Loucy (cell line): ENCODE results near the gene RORC.

Source experiments
- H2AFZ ChIP-seq: fragments of 200-600 bp; sonication (generic); 2 replicates; pipeline ENCODE4 v1.6.0; 2016; ENCODE audit warnings: antibody characterized with exemption, mild to moderate bottlenecking, low read length, moderate library complexity
- H3F3A ChIP-seq: fragments of 200-600 bp; 2 replicates; pipeline ENCODE4 v1.6.0; 2016; ENCODE audit warnings: antibody characterized with exemption, low read depth, mild to moderate bottlenecking
- H3K27me3 ChIP-seq: fragments of 200-600 bp; sonication (generic); 2 replicates; pipeline ENCODE4 v1.6.1; 2014; ENCODE audit warnings: low read length, mild to moderate bottlenecking; ENCODE audit not compliant: insufficient read depth, poor library complexity, severe bottlenecking
- H3K36me3 ChIP-seq: fragments of 200-600 bp; sonication (generic); 2 replicates; pipeline ENCODE4 v1.6.1; 2016; ENCODE audit warnings: low read length; ENCODE audit not compliant: insufficient read depth
- H3K4me1 ChIP-seq: fragments of 200-600 bp; sonication (generic); 2 replicates; pipeline ENCODE4 v1.5.1; 2014; ENCODE audit warnings: low read length, mild to moderate bottlenecking; ENCODE audit not compliant: insufficient read depth, poor library complexity, severe bottlenecking
- H3K4me2 ChIP-seq: fragments of 200-600 bp; sonication (generic); 2 replicates; pipeline ENCODE4 v1.6.0; 2014; ENCODE audit warnings: antibody characterized with exemption, low read length, low read depth, mild to moderate bottlenecking; ENCODE audit not compliant: poor library complexity, severe bottlenecking
- H3K4me3 ChIP-seq: fragments of 200-600 bp; sonication (generic); 2 replicates; pipeline ENCODE4 v1.5.1; 2014; ENCODE audit warnings: low read length, mild to moderate bottlenecking, mixed read lengths; ENCODE audit not compliant: poor library complexity, severe bottlenecking
- H3K79me2 ChIP-seq: fragments of 200-600 bp; sonication (generic); 2 replicates; pipeline ENCODE4 v1.6.1; 2014; ENCODE audit warnings: low read length; ENCODE audit not compliant: insufficient read depth
- H3K9ac ChIP-seq: fragments of 200-600 bp; sonication (generic); 2 replicates; pipeline ENCODE4 v1.6.0; 2014; ENCODE audit warnings: mild to moderate bottlenecking, low read depth, low read length, moderate library complexity; ENCODE audit not compliant: poor library complexity, severe bottlenecking
- H3K9me2 ChIP-seq: fragments of 200-600 bp; sonication (generic); replicated peaks from 2 replicates; pipeline ENCODE4 v1.6.1; 2016; ENCODE audit warnings: low read depth, low read length, mixed read lengths
- H3K9me3 ChIP-seq: fragments of 200-600 bp; sonication (generic); 2 replicates; pipeline ENCODE4 v1.6.1; 2014; ENCODE audit warnings: mild to moderate bottlenecking, antibody characterized with exemption, low read length, low read depth; ENCODE audit not compliant: insufficient read depth
- H4K20me1 ChIP-seq: fragments of 200-600 bp; sonication (generic); 2 replicates; pipeline ENCODE4 v1.6.0; 2014; ENCODE audit warnings: antibody characterized with exemption, low read length, mild to moderate bottlenecking; ENCODE audit not compliant: insufficient read depth, poor library complexity, severe bottlenecking
- CTCF ChIP-seq: fragments of 200-600 bp; sonication (generic); conservative IDR thresholded peaks from 2 replicates; pipeline ENCODE4 v1.5.1; 2014; ENCODE audit warnings: mild to moderate bottlenecking, antibody characterized with exemption, low read length
- EZH2phosphoT487 ChIP-seq: fragments of 200-600 bp; IDR thresholded peaks from 2 replicates; pipeline ENCODE4 v1.6.1; 2018; ENCODE audit warnings: antibody characterized with exemption, mild to moderate bottlenecking, moderate library complexity, borderline replicate concordance

RORC gene

DNA sequence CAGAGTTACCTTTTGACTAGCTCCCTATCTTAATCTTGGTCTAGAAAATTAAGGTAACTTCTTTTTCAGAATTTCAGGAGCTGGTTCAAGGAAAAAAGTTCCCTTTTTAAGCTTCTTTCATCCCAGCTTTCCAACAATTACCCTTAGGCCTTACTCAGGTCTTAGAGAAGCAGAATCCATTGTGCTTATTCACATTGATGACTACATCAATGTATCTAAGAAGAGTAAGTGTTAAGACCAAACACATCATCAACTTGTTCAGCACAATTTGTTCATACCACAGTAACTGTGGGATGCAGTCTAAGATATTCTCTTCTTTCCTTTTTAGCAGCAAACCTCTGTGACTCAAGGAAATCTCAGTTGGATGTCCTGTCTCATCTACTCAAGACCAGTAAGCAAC is 72.4 kb downstream of the RORC start:
- H3K4me1 ChIP-seq: peaks cover 16% of the 10 kb centered on the region
- peaks cover 26% of the 10 kb centered on the region for H3K79me2 ChIP-seq
- H3K36me3 ChIP-seq: peaks cover 14% of the 10 kb centered on the region; the same call in 1 of the 2 replicates
- H3K9me2 ChIP-seq: no peaks in the 10 kb centered on the region
- no peaks in the 10 kb centered on the region for H3F3A ChIP-seq
- no peak for TF ChIP-seq EZH2phosphoT487
- TF ChIP-seq CTCF: no peak
- H3K27me3 ChIP-seq: no peaks in the 10 kb centered on the region
- no peak overlapping the region for H3K4me3 ChIP-seq
- H3K4me2 ChIP-seq: no peak overlapping the region
- H3K9ac ChIP-seq: no peak overlapping the region
- no peak overlapping the region for H2AFZ ChIP-seq
- no peaks in the 10 kb centered on the region for H3K9me3 ChIP-seq
- H4K20me1 ChIP-seq: no peaks in the 10 kb centered on the region

- no peaks in the 10 kb centered on the region for H3K9me3 ChIP-seq
- no peaks in the 10 kb centered on the region for H3K79me2 ChIP-seq
- no peak overlapping the region for H3K9ac ChIP-seq
- no peak overlapping the region for H3K4me2 ChIP-seq
- H2AFZ ChIP-seq: no peak overlapping the region
- no peaks in the 10 kb centered on the region for H3K4me1 ChIP-seq
- H3K27me3 ChIP-seq: no peaks in the 10 kb centered on the region
- no peaks in the 10 kb centered on the region for H3F3A ChIP-seq
- no peak overlapping the region for H3K4me3 ChIP-seq
- H3K36me3 ChIP-seq: peaks cover 14% of the 10 kb centered on the region; the same call in 1 of the 2 replicates
- no peaks in the 10 kb centered on the region for H4K20me1 ChIP-seq
- H3K9me2 ChIP-seq: no peaks in the 10 kb centered on the region
- TF ChIP-seq CTCF: no peak
- TF ChIP-seq EZH2phosphoT487: no peak
Measured at GRCh38 chr1:151756291-151756690, 75.3 kb downstream of the RORC start.
